Measurements from ENCODE around the gene MAP2K4. TPM values are rescaled to one million over a fixed set of nuclear protein-coding genes. Genes with fewer than 3 reads are reported as not detected.

The MAP2K4 gene
- total RNA-seq, 1 donor from 2014 or later, result 36.5 TPM

DNA sequence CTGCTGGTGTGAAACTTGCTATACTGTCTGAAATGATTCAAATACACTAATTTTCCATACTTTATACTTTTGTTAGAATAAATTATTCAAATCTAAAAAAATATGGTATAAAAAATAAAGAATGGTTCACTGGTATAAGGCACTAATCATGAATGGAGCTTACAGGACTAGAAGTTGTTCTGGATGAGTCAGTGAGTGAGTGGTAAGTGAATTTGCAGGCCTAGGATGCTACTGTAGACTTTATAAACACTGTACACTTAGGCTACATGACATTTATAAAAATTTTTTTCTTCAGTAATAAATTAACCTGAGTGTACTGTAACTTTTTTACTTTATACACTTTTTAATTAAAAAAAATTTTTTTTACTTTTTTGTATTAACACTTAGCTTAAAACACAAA lies 95.5 kb downstream of the MAP2K4 start:
- ATAC-seq (no peak), DNase-seq (no peak)
- Histone ChIP-seq H3K36me3 (peaks cover 49% of the 10 kb centered on the region), H3K27ac (no peak overlapping the region), H3K27me3 (no peaks in the 10 kb centered on the region), H3K9me3 (no peaks in the 10 kb centered on the region), H3K4me3 (no peak overlapping the region), H3K4me1 (no peaks in the 10 kb centered on the region)
- TF ChIP-seq, protein P1, sequence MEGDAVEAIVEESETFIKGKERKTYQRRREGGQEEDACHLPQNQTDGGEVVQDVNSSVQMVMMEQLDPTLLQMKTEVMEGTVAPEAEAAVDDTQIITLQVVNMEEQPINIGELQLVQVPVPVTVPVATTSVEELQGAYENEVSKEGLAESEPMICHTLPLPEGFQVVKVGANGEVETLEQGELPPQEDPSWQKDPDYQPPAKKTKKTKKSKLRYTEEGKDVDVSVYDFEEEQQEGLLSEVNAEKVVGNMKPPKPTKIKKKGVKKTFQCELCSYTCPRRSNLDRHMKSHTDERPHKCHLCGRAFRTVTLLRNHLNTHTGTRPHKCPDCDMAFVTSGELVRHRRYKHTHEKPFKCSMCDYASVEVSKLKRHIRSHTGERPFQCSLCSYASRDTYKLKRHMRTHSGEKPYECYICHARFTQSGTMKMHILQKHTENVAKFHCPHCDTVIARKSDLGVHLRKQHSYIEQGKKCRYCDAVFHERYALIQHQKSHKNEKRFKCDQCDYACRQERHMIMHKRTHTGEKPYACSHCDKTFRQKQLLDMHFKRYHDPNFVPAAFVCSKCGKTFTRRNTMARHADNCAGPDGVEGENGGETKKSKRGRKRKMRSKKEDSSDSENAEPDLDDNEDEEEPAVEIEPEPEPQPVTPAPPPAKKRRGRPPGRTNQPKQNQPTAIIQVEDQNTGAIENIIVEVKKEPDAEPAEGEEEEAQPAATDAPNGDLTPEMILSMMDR (IDR thresholded peaks at IDR 0.05), result no peak
- intact Hi-C loops (cut with DNase I), result no loop called here

DNA sequence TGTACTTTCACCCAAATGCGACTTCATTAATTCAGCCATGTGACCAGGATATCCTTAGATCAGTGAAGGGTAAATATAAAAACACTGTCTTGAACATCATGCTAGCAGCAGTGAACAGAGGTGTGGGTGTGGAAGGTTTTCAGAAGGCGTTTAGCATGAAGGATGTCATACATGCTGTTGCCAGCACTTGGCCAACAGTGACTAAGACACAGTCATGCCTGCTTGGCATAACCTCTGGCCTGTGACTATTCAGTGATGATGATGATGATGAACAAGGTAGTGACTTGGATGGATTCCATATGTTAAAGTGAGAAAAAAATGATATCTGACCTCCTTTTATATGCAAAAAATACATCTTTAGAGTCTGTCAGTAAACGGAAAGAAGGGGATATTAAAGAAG lies 97.9 kb downstream of the MAP2K4 start:
- TF ChIP-seq, protein P1 (IDR thresholded peaks at IDR 0.05), result no peak
- no peaks in the 10 kb centered on the region for H3K4me1 ChIP-seq
- no peak for ATAC-seq
- no peaks in the 10 kb centered on the region for H3K27me3 ChIP-seq
- no peaks in the 10 kb centered on the region for H3K9me3 ChIP-seq
- no peak for DNase-seq
- H3K36me3 ChIP-seq, result peaks cover 36% of the 10 kb centered on the region
- H3K27ac ChIP-seq, result no peak overlapping the region
- intact Hi-C loops (cut with DNase I), result no loop called here
- no peak overlapping the region for H3K4me3 ChIP-seq

DNA sequence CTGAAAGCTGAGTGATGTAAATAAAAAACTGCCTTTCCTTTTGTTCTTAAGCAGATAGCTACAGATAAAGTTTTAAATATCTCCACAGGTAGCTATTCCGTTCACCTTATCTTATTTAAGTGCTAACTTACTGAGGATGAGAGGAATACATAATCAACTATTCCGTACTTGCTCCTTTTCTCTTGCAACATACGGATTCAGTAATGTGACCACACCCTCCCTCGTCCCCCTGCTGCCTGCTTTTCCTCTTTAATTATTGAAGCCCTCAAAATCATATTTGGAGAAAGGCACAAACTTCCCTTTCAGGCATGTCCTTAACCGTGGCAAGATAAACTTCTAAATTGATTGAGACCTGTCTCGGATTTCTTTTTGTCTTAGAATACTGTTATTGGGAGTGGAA lies 101.4 kb downstream of the MAP2K4 start:
- intact Hi-C loops (cut with DNase I), result no loop called here
- Histone ChIP-seq H3K4me1 (no peaks in the 10 kb centered on the region), H3K27me3 (no peaks in the 10 kb centered on the region), H3K27ac (no peak overlapping the region), H3K9me3 (no peaks in the 10 kb centered on the region), H3K36me3 (peaks cover 31% of the 10 kb centered on the region), H3K4me3 (no peak overlapping the region)
- TF ChIP-seq, protein P1 (IDR thresholded peaks at IDR 0.05), result no peak
- ATAC-seq (no peak), DNase-seq (no peak)

DNA sequence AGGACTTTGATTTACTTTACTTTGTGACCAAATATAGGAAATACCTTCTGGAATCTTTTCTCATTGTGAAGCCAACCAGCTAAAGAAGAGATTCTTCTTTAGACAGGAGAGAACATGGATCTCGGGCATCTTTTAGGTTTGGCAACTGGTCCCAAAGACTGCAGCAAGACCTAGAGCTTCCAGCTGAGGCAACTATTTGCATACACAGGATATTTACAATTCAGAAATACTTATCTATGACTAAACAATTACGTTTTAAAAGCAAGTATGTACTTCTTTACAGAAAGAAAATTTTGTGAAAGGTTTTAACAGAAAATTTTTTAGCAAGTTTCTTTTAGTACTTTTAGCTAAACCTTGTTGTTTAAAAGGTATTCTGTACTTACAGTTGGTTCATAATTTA lies 106.5 kb downstream of the MAP2K4 start:
- Histone ChIP-seq H3K4me3 (no peak overlapping the region), H3K9me3 (no peaks in the 10 kb centered on the region), H3K4me1 (no peaks in the 10 kb centered on the region), H3K27ac (no peak overlapping the region), H3K27me3 (no peaks in the 10 kb centered on the region), H3K36me3 (peaks cover 59% of the 10 kb centered on the region)
- intact Hi-C loops (cut with DNase I), result no loop called here
- TF ChIP-seq, protein P1 (IDR thresholded peaks at IDR 0.05), result no peak
- DNase-seq (no peak), ATAC-seq (no peak)

DNA sequence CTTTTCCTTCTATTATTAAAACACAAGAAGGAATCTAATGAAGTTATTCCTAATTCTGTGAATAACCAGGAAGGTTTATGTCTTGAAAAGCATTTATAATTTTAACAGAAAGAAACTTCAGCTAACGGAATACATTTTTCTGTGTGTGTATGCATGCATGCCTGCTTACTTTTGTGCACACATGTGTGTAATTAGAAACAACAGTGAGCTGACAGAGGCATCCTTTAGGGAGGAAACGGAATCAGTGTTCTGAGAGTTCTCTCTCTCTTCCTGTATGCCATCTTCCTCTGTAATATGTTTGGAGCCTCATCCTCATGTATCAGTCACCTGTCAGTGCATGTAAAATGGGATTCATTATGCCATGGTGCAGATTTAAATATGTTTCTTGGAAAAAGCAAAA lies 107.0 kb downstream of the MAP2K4 start:
- ATAC-seq (no peak), DNase-seq (no peak)
- Histone ChIP-seq H3K4me3 (no peak overlapping the region), H3K36me3 (peaks cover 59% of the 10 kb centered on the region), H3K27me3 (no peaks in the 10 kb centered on the region), H3K9me3 (no peaks in the 10 kb centered on the region), H3K27ac (no peak overlapping the region), H3K4me1 (no peaks in the 10 kb centered on the region)
- intact Hi-C loops (cut with DNase I), result no loop called here
- TF ChIP-seq, protein P1 (IDR thresholded peaks at IDR 0.05), result no peak

DNA sequence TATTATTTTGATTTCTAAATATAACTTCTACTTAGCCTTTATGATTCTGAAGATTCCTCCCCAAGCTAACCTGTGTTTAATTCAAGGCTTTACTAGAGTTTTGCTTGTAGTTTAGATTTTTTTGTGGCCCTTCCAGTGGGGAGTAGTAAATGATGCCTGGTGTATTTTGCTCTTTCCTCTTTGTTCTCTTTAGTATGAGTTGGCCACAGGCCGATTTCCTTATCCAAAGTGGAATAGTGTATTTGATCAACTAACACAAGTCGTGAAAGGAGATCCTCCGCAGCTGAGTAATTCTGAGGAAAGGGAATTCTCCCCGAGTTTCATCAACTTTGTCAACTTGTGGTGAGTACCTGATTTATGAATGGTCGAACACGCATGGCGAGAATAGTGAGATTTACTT lies 108.3 kb downstream of the MAP2K4 start:
- DNase-seq (no peak), ATAC-seq (no peak)
- intact Hi-C loops (cut with DNase I), result no loop called here
- Histone ChIP-seq H3K27me3 (no peaks in the 10 kb centered on the region), H3K9me3 (no peaks in the 10 kb centered on the region), H3K36me3 (peaks cover 59% of the 10 kb centered on the region), H3K27ac (no peak overlapping the region), H3K4me1 (no peaks in the 10 kb centered on the region), H3K4me3 (no peak overlapping the region)
- TF ChIP-seq, protein P1 (IDR thresholded peaks at IDR 0.05), result no peak
